Measurements from ENCODE around the gene LRIF1.
A peak's percentile ranks its signal among the peaks of the same experiment; 100 is the strongest.
"Not testable (repeated sequence)": the region's sequence is repeated elsewhere in the genome, so short reads cannot be mapped to it uniquely, and the experiment has no call there.

LRIF1 gene

GRCh38 chr1:110963691-110964454 lies at the start of gene LRIF1:
LRIF1 (minus strand) TSS chr1:110963922; CDS start chr1:110963688, 234 bp downstream.
- peak; percentile 100 for DNase-seq

GRCh38 chr1:111008031-111008430 lies 44.3 kb upstream of the LRIF1 start:
- DNase-seq = no peak

- no peak for DNase-seq
Observed at GRCh38 chr1:111006556-111006955, 42.8 kb upstream of the LRIF1 start.

- DNase-seq = not testable (repeated sequence)
Observed at GRCh38 chr1:110999607-111000006, 35.9 kb upstream of the LRIF1 start.

- peak; percentile 2 for DNase-seq
Observed at GRCh38 chr1:110992329-110992728, 28.6 kb upstream of the LRIF1 start.

GRCh38 chr1:110991295-110991694 lies 27.6 kb upstream of the LRIF1 start:
- not testable (repeated sequence) for DNase-seq

- DNase-seq = no peak
Observed at GRCh38 chr1:110990541-110990940, 26.8 kb upstream of the LRIF1 start.

- DNase-seq = no peak
Observed at GRCh38 chr1:110986407-110986891, 22.7 kb upstream of the LRIF1 start.

- DNase-seq = no peak
Observed at GRCh38 chr1:110982320-110982719, 18.6 kb upstream of the LRIF1 start.

GRCh38 chr1:110979154-110979553 lies 15.4 kb upstream of the LRIF1 start:
- no peak for DNase-seq

GRCh38 chr1:110976089-110976488 lies 12.4 kb upstream of the LRIF1 start:
- no peak for DNase-seq

GRCh38 chr1:110975265-110975664 lies 11.5 kb upstream of the LRIF1 start:
- DNase-seq = no peak

- no peak for DNase-seq
Observed at GRCh38 chr1:110967256-110967655, 3.5 kb upstream of the LRIF1 start.

GRCh38 chr1:110964455-110964903 lies 757 bp upstream of the LRIF1 start:
- no peak for DNase-seq

GRCh38 chr1:110962892-110963690 lies 631 bp downstream of the LRIF1 start:
- DNase-seq = peak; percentile 65

- DNase-seq = no peak
Observed at GRCh38 chr1:110961902-110962301, 1.8 kb downstream of the LRIF1 start.

- no peak for DNase-seq
Observed at GRCh38 chr1:110960777-110961420, 2.8 kb downstream of the LRIF1 start.

- DNase-seq = no peak
Observed at GRCh38 chr1:110957798-110958197, 5.9 kb downstream of the LRIF1 start.

- DNase-seq = no peak
Observed at GRCh38 chr1:110956586-110956985, 7.1 kb downstream of the LRIF1 start.

GRCh38 chr1:110953031-110953430 lies 10.7 kb downstream of the LRIF1 start:
- no peak for DNase-seq

- no peak for DNase-seq
Observed at GRCh38 chr1:110952031-110952430, 11.7 kb downstream of the LRIF1 start.

- no peak for DNase-seq
Observed at GRCh38 chr1:110951161-110951560, 12.6 kb downstream of the LRIF1 start.

GRCh38 chr1:110948038-110948810 lies 15.5 kb downstream of the LRIF1 start:
- no peak for DNase-seq
